ENCODE results near the gene EAF1.
"Not testable (repeated sequence)": the region's sequence is repeated elsewhere in the genome, so short reads cannot be mapped to it uniquely, and the experiment has no call there.

Gene EAF1

DNA sequence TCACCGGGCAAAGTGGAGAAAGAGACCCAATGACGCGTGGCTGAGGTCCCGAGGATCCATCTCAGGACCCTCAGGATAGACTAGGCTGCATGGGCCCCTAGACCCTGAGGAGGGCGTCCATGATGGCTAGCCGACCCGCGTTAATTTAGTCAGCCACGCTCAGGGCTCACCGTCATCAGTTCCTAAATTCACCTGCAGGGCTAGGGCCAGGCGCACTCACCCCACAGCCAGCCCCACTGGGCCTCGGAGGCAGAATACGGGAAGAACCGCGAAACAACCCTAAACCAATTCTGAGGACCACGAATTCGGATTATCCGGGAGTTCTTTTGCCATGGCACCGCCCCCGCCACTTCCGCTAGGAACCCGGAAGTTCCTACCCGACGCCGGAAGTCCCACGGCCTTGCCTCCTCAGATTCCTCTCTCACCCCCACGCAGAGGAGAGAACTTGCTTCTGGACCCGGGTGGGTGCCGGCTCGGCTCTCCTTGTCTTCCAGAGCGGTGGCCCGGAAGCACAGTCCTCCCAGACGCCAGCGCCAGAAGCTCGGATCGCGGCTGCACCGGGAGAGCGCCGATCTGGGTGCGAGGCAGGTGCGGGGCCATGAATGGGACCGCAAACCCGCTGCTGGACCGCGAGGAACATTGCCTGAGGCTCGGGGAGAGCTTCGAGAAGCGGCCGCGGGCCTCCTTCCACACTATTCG lies at the start of gene EAF1, which contains the start of gene METTL6:
Gene EAF1, plus strand, starts transcription at position 417 of the 699 bp plus-strand sequence. Its CDS starts 182 bp downstream, at position 599.
Gene METTL6, minus strand, starts transcription at position 363 of the 699 bp plus-strand sequence. CDS start 1,033 bp downstream, outside the sequence.
- DNase-seq = peak; percentile 55 to 74

DNA sequence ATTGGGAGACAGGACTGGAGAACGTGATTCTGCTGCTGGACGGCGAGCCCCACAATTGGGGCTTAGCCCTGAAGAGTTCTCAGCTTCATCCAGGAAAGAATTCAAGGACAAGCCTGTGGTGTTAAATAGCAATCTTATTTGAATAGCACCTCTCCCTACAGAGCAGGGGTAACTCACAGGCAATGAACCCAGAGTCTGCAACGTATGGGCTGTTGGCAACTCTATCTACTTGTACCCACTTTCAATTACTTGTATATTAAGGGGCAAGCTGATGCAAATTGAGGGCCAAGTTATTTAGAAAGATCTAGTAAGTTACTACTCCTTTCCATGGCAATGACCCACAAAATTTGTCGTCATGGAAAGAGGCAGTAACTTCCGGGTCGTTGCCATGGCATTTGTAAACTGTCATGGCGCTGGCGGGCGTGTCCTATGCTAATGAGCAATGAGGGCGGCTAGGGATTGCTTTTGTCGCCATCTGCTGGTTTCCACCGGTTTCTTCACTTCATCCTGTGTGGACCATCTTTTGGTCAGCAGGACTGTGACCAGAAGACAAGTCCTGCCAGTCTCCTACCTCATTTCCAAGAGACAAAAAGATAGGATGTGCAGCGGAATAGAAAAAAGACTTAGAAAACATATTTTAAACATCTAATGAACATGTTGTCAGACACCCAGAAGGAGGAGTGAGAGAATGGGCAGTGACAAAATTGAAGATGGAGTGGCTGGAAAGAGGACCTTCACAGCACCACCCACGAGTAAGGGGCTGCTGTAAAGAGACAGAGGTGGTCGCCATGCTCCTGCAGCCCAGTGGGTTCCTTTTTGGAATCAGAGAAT lies 49.2 kb upstream of the EAF1 start:
- DNase-seq = peak; percentile 91 to 92

DNA sequence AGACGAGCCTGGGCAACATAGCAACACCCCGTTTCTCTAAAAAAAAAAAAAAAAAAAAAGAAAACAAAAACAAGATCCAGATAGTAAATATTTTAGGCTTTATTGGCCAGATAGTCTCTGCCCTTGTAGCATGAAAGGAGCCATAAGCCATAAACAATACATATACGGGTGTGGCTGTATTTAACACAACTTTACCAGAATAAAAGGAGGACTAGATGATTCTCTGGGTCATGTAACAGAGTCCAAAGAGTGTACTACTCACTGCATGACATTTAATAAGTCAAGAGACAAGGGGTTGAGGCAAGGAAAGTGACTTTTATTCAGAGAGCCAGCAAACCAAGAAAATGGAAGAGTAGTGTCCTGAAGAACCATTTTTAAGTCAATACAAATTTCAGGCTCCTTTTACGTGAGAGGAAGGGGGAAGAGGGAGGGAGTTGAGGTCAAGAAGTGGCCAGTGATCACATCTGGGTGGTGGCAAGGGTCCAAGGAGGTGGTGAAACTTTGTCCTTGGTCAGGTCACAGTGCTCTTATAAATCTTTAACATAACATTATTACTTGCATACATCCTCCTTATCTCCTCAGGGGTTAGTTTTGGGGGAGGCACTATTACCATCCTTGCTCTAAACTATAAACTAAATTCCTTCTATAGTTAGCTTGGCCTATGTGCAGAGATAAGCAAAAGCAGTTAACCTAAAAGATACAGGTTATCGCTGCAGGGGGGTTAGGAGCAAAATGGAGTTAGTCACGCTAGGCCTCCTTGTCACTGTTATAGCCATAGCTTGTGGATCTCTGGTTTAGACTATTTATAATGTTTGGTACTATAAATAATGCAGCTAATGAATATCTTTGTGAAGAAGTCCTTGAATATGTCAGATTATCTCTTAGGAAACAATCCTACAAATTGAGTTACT lies 46.2 kb upstream of the EAF1 start:
- DNase-seq = no peak

DNA sequence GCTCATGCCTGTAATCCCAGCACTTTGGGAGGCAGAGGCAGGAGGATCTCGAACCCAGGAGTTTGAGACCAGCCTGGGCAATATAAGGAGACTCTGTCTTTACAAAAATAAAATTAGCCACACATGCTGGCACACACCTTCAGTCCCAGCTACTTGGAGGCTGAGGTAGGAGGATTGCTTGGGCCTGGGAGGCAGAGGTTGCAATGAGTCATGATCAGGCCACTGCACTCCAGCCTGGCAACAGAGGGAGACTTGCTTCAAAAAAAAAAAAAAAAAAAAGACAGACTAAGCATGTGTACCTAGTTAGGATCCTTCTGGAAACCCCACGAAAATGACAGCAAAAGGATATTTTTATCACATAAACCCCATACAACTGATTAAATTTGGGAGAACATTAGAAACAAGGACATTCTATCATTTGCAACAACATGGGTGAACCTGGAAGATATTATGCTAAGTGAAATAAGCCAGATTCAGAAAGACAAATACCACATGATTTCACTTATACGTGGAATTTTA lies 44.9 kb upstream of the EAF1 start:
- DNase-seq = no peak

DNA sequence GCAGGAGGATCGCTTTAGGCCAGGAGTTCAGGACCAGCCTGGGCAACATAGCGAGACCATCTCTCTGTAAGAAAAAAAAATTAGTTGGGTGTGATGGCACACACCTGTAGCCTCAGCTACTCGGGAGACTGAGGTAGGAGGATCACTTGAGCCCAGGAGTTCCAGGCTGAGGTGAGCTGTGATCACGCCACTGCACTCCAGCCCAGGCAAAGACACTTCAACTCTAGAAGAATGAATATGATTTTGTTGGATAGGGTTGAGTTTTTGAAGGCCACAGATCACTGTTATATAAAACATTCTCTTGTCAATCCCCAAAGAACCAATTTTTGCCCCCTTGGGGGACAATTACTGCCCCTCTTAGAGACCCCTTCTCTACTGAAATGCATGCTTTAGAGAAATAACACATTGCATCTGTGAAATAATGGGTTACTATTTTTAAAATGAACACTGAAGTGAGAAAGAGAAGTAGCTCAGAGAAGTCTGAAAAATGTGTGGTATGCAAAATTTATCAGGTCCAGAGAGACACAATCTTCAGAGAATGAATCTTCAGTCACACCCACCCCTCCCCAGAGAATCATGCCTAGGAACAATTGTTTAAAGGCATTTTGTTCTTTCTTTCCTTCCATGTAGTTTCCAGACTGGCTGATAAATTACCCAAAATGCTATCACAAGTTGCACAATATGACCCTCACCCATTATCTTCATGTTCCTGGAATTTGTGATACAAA lies 42.7 kb upstream of the EAF1 start:
- no peak for DNase-seq

DNA sequence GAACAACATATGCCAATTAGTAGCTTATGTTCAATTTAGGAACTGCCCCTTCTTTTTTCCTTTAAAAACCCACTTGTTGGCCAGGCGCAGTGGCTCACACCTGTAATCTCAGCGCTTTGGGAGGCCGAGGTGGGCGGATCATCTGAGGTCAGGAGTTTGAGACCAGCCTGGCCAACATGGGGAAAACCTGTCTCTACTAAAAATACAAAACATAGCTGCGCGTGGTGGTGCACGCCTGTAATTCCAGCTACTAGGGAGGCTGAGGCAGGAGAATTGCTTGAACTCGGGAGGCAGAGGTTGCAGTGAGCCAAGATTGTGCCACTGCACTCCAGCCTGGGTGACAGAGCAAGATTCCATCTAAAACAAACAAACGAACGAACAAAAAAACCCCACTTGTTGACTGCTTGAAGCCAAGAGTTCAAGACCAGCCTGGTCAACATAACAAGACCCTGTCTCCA lies 42.1 kb upstream of the EAF1 start:
- not testable (repeated sequence) for DNase-seq

DNA sequence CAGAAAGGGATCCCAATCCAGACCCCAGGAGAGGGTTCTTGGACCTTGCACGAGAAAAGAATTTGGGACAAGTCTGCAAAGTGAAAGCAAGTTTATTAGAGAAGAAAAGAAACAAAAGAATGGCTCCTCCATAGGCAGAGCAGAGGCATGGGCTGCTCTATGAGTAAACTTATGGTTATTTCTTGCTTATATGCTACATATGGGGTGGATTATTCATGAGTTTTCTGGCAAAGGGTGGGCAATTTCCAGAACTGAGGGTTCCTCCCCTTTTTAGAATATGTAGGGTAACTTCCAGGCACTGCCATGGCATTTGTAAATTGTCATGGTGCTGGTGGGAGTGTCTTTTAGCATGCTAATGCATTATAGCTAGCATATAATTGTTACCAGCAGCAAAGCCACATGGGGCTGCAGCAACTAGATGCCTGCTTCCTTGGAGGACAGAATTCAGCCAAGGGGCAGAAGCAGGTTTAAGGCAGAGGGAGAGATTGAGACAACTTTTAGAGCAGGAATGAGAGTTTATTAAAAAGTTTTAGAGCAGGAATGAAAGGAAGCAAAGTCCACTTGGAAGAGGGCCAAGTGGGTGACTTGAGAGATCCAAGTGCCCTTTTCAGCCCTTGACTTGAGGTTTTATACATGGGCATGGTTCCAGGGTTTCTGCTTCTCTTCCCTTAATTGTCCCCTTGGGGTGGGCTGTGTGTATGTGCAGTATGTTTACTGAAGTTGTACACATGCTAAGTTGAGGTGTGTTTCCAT lies 41.3 kb upstream of the EAF1 start:
- no peak for DNase-seq

DNA sequence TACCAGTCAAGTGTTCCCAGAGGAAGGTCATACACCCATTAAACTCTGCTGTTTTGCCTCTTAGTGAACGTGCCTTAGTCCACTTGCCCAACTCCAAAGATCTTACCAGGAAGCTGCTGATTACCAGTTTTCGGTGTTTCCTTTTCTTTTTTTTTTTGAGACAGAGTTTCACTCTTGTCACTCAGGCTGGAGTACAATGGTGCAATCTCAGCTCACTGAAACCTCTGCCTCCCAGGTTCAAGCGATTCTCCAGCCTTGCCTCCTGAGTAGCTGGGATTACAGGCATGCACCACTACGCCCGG lies 40.8 kb upstream of the EAF1 start:
- not testable (repeated sequence) for DNase-seq

DNA sequence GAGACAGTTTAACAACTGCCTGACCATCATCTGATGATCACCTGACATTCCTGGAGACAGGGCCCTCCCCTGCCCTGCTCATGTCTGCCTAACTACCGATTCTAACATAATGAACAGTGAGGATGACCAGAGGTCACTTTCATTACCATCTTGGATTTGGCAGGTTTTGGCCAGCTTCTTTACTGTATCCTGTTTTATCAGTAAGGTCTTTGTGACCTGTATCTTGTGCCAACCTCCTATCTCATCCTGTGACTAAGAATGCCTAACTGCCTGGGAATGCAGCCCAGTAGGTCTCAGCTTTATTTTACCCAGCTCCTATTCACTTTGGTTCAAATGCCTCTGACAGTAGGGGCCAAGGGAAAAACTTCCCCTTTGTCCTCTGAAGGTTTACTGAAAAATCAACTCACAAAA lies 40.2 kb upstream of the EAF1 start:
- no peak for DNase-seq

DNA sequence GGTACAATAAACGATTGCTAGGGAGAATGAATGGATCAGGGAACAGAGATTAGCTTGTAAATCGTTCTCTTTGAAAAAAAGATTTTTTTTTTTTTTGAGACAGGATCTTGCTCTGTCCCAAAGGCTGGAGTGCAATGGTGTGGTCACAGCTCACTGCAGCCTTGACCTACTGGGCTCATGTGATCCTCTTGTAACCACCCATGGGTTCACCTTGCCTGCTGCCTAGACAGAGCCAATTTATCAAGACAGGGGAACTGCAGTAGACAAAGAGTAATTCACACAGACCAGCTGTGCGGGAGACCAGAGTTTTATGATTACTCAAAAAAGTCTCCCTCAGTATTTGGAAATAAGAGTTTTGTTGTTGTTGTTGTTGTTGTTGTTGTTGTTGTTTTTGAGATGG lies 39.7 kb upstream of the EAF1 start:
- DNase-seq = no peak

DNA sequence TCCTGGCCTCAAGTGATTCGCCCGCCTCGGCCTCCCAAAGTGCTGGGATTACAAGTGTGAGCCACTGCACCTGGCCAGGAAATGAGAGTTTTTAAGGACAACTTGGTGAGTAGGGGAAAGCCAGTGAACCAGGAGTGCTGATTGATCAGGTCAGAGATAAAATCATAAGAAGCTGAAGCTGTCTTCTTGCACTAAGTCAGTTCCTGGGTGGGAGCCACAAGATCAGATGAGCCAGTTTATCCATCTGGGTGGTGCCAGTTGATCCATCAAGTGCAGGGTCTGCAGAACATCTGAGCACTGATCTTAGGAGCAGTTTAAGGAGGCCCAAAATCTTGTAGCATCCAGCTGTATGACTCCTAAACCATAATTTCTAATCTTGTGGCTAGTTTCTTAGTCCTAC lies 39.1 kb upstream of the EAF1 start:
- DNase-seq = not testable (repeated sequence)

DNA sequence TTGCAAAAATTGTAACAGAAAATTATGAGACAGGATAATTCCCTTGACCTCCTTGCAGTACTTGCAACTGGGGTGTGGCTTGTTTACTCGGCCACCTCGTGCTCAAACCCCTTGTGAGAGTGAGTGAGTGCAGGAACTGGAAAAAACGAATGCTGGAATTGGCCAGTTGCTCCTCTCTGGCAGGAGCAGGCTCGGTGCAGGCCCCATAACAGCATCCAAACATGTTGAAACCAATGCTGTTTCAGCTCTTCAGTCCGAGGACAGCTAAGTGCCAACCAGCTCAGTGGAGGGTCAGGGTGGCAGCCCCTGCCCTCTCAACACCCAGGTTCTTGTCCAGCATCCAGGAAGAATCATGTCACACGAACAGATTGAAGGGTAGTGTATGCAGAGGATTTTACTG lies 36.9 kb upstream of the EAF1 start:
- DNase-seq = no peak

DNA sequence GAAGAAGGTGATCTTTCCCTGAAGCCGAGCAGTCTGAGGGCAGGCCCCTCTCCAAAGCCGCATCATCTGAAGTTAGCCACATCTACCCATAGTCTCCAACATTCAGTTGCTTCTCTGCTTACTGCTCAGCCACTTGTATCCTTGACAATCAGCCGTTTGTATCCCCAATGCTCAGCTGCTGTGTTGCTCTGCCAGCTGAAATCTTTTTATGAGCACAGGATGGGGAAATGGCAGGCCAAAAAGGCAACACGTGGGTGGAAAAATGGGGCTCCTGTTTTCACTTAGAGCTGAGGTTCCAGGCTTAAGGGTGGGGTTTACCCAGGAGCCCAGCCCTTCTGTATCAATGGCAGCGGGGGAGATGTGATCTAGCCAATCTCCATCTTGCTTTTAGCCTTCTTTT lies 36.4 kb upstream of the EAF1 start:
- no peak for DNase-seq

DNA sequence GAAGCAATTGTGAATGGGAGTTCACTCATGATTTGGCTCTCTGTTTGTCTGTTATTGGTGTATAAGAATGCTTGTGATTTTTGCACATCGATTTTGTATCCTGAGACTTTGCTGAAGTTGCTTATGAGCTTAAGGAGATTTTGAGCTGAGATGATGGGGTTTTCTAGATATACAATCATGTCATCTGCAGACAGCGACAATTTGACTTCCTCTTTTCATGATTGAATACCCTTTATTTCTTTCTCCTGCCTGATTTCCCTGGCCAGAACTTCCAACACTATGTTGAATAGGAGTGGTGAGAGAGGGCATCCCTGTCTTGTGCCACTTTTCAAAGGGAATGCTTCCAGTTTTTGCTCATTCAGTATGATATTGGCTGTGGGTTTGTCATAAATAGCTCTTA lies 34.1 kb upstream of the EAF1 start:
- DNase-seq = not testable (repeated sequence)

DNA sequence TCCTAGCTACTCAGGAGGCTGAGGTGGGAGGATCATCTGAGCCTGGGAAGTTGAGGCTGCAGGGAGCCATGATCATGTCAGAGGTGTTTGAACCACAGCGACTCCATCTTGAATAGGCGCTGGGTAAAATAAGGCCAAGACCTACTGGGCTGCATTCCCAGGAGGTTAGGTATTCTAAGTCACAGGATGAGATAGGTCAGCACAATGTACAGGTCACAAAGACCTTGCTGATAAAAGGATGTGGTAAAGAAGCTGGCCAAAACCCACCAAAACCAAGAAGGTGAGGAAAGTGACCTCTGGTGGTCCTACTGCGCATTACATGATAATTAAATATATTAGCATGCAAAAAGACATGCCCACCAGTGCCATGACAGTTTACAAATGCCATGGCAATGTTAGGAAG lies 28.7 kb upstream of the EAF1 start:
- not testable (repeated sequence) for DNase-seq

DNA sequence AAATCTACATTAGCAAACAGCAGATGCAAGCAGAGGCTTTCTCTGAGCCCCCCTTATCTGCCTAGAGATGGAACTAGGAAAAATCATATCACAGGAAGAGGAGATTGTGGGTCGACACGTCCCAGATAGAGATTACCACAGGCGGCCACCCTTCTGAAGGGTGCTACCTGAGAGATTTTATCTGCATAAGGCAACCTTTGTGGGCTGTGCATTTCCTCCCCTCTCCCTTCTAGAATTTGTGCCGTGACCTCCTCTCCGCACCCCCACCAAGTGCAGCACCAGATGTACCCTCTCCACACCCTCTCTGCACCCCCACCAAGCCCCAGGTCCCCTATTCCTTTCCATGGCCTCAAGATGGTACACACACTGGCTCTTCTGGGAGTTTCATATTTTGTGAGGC lies 27.4 kb upstream of the EAF1 start:
- no peak for DNase-seq

DNA sequence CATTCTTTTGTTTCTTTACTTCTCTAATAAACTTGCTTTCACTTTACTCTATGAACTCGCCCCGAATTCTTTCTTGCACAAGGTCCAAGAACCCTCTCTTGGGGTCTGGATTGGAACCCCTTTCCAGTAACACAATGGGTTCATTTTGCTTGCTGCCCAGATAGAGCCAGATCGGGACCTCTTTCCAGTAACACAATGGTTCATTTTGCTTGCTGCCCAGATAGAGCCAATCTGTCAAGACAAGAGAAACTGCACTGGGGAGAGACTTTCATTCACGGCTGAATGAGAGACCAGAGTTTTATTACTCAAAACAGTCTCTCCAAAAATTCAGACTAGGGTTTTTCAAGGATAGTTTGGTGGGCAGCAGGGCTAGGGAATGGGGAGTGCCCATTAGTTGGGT lies 25.5 kb upstream of the EAF1 start:
- DNase-seq = no peak

DNA sequence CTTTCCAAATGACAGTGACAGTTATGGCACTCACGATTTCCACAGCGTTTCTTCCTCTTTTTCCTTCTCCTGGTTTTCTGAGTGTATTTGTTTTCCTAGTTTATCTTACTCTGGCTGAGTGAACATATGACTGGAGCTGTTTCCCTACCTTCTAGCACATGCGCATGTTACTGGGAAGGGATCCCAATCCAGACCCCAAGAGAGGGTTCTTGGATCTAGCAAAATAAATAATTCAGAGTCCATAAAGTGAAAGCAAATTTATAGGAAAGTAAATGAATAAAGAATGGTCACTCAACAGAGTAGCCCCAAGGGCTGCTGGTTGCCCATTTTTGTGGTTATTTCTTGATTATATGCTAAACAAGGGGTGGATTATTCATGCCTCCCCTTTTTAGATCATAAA lies 23.9 kb upstream of the EAF1 start:
- DNase-seq = no peak

DNA sequence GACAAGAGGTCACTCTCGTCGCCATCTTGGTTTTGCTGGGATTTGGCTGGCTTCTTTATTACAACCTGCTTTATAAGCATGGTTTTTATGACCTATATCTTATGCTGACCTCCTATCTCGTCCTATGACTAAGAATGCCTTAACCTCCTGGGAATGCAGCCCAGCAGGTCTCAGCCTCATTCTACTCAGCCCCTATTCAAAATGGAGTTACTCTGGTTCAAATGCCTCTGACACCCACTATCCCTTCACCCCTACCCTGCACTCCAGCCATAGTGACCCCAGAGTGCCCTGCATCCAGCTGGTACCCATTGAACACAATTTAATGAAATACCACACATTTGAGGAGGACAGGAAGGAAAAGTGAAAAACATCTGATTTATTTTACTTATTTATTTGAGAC lies 23.4 kb upstream of the EAF1 start:
- no peak for DNase-seq

DNA sequence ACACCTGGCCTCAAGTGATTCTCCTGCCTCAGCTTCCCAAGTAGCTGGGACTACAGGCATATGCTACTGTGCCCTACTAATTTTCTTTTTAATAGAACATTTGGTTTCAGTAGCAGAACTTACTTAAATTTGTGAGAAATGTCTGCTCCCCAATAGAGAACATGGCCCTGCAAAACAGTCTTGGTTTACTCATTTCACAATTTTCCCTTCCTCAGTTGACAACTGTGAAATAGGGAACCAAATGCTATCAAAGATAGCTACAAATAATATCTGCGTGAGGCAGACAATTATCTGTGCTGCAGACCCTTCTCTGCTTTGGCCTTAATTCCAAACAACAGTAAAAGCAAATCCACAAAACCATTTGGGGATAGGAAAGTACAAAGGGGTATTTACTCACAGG lies 22.6 kb upstream of the EAF1 start:
- DNase-seq = no peak

DNA sequence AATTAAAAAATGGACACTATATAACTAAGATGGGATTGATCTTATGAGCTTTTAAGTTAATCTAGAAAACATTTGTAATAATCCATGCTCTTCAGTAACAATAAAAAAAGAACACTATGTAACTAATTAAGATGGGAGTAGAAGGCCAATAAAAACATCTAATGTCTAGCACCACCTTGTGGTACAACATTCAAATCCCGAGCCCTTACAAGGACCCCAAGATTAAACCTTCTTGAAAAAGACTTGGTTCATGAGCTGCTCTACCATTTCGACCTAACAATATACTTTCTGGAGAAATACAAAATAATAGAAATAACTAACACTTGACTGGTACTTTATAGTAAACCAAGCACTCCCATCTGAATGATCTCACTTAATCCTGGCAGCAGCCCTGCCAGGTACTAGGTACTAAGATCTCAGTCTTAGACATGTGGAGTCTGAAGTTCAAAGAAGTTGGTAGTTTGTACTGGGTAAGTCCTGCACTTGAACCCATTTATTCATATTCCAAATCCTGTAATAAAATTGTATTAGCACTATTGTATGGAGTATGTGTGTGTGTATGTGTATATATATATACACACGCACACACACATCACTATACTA lies 21.8 kb upstream of the EAF1 start:
- DNase-seq = peak in 1 of 2 donors; percentile 66
